Central memory CD8-positive, alpha-beta T cell (primary cell): ENCODE data around the gene MED20.
"Not testable (repeated sequence)": the region's sequence is repeated elsewhere in the genome, so short reads cannot be mapped to it uniquely, and the experiment has no call there.

Source experiments
- ATAC-seq: fragments of 150-1000 bp; cut with Tn5 transposase; replicated peaks from 2 replicates; pipeline ENCODE4 v1.10.0; 2022; ENCODE audit warnings: mild to moderate bottlenecking, moderate FRiP score, moderate number of reproducible peaks; ENCODE audit not compliant: poor library complexity, severe bottlenecking; ENCODE audit errors: extremely low read depth
- DNase-seq, 2 donors: peaks; one replicate each; pipeline ENCODE4 v3.0.0; 2021; ENCODE audit warnings: low spot score in 2 of 2
- H3K27ac Mint-ChIP-seq: one replicate; pipeline ENCODE4 v1.8.0; 2022; ENCODE audit warnings: low read depth, mild to moderate bottlenecking, moderate library complexity, mixed read lengths
- H3K27me3 Mint-ChIP-seq: one replicate; pipeline ENCODE4 v1.8.0; 2022; ENCODE audit warnings: mixed read lengths
- H3K36me3 Mint-ChIP-seq: one replicate; pipeline ENCODE4 v1.8.0; 2022; ENCODE audit warnings: mild to moderate bottlenecking, moderate library complexity, mixed read lengths; ENCODE audit not compliant: insufficient read depth
- H3K4me1 Mint-ChIP-seq: one replicate; pipeline ENCODE4 v1.8.0; 2022; ENCODE audit warnings: mixed read lengths
- H3K4me3 Mint-ChIP-seq: one replicate; pipeline ENCODE4 v1.8.0; 2022; ENCODE audit warnings: mild to moderate bottlenecking, moderate library complexity, mixed read lengths
- H3K9me3 Mint-ChIP-seq: one replicate; pipeline ENCODE4 v1.8.0; 2022; ENCODE audit warnings: mixed read lengths

Gene MED20

DNA sequence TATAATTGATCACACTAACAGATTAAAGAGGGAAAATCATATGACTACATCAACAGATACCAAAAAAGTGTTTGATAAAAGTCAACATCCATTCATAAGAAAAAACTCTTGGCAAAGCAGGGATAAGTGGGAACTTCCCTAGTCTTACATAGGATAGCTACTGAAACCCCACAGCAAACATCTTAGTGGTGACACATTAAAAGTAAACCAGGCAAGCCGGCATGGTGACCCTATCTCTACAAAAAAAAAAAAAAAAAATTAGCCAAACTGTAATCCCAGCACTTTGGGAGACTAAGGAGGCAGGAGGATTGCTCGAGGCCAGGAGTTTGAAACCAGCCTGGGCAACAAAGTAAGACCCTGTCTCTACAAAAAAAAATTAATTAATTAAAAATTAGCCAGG, 34.5 kb upstream of the MED20 start:
- no peak overlapping the region for H3K4me3 Mint-ChIP-seq
- DNase-seq (no peak), ATAC-seq (no peak)
- H3K36me3 Mint-ChIP-seq, result peaks cover 34% of the 10 kb centered on the region
- no peaks in the 10 kb centered on the region for H3K9me3 Mint-ChIP-seq
- no peaks in the 10 kb centered on the region for H3K27me3 Mint-ChIP-seq
- H3K27ac Mint-ChIP-seq, result no peak overlapping the region
- peaks cover 65% of the 10 kb centered on the region for H3K4me1 Mint-ChIP-seq

DNA sequence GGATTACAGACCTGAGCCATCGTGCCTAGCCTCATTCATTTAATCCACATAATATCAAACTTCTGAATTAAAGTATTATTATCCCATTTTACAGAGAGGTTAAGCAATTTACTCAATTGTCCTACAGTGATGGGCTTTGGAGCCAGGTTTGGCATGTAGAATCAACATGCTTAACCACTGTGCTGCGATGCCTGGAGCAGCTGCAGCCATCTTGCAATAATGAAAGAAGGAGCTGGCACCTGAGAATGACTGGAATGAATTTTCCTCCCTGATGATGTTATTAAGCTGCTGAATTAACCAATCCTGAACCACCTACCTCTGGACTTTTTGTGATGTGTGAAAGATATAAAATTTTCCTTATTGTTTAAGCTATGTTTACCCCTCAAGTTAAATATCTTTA, 33.7 kb upstream of the MED20 start:
- ATAC-seq (no peak), DNase-seq (no peak)
- peaks cover 37% of the 10 kb centered on the region for H3K36me3 Mint-ChIP-seq
- H3K4me1 Mint-ChIP-seq, result peaks cover 64% of the 10 kb centered on the region
- no peak overlapping the region for H3K27ac Mint-ChIP-seq
- H3K9me3 Mint-ChIP-seq, result no peaks in the 10 kb centered on the region
- H3K4me3 Mint-ChIP-seq, result no peak overlapping the region
- no peaks in the 10 kb centered on the region for H3K27me3 Mint-ChIP-seq

DNA sequence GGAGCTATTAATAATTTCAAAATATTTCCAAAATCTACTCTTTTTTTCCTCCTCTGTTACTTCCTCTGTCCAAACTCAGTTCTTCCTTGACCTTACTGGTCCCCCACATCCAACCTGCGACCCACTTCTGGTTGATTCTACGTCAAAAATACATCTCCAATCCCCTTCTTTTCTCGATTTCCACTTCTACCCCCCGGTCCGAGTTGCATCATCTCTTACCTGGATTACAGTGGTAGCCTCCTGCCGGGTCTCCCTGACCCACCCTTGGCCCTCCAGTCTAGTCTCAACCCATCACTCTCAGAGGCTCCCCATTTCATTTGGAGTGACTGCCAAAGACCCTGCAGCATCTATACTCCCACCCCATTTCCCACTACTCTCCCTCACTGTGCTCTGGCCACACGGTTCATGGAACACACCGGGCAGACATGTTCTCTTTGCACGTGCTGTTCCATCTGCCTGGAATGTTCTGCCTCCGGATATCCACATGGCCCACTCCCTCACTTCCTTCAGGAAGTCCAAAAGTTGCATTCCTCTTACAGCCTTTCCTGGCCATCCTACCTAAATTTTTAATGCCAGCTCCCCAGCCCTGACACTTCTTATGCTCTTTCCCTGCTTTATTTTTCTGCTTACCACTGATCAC, 26.8 kb upstream of the MED20 start:
- peaks cover 20% of the 10 kb centered on the region for H3K36me3 Mint-ChIP-seq
- H3K4me1 Mint-ChIP-seq, result peaks cover 41% of the 10 kb centered on the region
- H3K27me3 Mint-ChIP-seq, result no peaks in the 10 kb centered on the region
- peak overlapping the region; percentile 8 for H3K4me3 Mint-ChIP-seq
- DNase-seq (no peak), ATAC-seq (no peak)
- H3K9me3 Mint-ChIP-seq, result no peaks in the 10 kb centered on the region
- peak overlapping the region; percentile 86 for H3K27ac Mint-ChIP-seq

DNA sequence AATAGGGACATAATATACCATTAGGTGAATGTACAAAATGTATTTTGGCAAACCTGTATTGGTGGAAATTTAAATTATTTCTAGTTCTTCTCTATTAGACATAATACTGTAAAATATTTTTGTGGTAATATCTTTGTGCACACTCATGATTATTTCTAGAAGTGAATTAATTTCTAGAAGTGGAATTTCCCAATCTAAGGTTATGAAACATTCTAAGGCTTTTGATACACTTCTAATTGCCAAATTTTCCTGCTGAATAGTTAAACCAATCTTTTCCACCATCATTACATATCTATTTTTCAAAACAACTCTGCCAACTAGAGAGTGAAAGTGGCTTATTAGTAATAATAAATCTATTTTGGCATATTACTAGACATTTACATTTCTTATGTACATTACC, 22.5 kb upstream of the MED20 start:
- Mint-ChIP-seq H3K27ac (no peak overlapping the region), H3K4me1 (peaks cover 53% of the 10 kb centered on the region), H3K4me3 (no peak overlapping the region), H3K27me3 (no peaks in the 10 kb centered on the region), H3K9me3 (no peaks in the 10 kb centered on the region), H3K36me3 (peaks cover 31% of the 10 kb centered on the region)
- no peak for DNase-seq
- no peak for ATAC-seq

DNA sequence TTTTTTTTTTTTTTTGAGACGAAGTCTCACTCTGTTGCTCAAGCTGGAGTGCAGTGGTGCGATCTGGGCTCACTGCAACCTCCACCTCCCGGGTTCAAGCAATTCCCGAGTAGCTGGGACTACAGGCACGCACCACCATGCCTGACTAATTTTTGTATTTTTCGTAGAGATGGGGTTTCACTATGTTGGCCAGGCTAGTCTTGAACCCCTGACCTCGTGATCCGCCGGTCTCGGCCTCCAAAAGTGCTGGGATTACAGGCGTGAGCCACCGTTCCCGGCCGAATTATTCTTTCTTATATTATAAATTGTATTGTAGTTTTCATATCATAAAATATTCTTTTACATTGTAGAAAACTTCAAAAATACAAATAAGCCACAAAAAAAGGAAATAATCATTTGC, 21.9 kb upstream of the MED20 start:
- peak overlapping the region; percentile 95 for H3K4me3 Mint-ChIP-seq
- H3K27ac Mint-ChIP-seq, ATAC-seq, DNase-seq, H3K9me3 Mint-ChIP-seq, H3K27me3 Mint-ChIP-seq: not testable (repeated sequence)
- peaks cover 55% of the 10 kb centered on the region for H3K4me1 Mint-ChIP-seq
- peaks cover 30% of the 10 kb centered on the region for H3K36me3 Mint-ChIP-seq

DNA sequence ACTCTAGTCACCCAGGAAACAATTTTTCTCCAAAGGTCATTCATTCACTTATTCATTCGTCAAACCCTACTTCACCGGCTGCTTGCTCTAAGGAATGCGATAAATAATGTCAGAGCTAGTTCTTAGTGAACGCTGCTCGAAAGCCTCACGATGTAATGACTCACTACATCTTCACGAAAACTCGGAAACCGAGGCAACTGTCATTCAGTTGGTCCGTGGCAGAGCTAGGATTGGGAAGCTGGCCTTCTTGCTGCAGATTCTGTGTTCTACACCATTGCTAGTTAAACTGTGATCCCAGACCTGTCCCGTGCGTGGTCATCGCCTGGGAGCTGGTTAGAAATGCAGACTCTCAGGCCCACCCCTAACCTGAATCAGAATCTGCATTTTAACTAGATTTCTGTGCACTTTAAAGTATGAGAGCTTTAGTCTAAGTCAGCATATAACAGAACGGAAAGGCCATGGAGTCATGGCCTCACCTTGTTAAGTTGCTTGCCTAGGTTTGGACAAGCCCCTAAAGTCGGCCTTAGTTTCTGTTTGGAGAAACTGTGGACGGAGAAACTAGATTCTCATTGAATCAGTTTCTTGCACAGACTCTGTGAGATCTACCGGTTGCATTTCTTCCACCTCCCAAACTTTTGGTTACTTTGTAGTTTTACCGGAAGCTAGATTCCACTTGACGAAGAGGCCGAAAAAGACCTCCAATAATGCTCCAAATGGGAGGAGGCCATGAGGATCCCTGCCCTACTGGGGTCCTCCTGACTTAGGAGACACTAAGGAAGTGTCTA, 21.3 kb upstream of the MED20 start:
- ATAC-seq, result peak; percentile 26
- Mint-ChIP-seq H3K9me3 (no peaks in the 10 kb centered on the region), H3K4me1 (peaks cover 55% of the 10 kb centered on the region), H3K4me3 (peak overlapping the region; percentile 95), H3K36me3 (peaks cover 32% of the 10 kb centered on the region), H3K27ac (peak overlapping the region; percentile 77), H3K27me3 (no peaks in the 10 kb centered on the region)
- DNase-seq, result no peak

DNA sequence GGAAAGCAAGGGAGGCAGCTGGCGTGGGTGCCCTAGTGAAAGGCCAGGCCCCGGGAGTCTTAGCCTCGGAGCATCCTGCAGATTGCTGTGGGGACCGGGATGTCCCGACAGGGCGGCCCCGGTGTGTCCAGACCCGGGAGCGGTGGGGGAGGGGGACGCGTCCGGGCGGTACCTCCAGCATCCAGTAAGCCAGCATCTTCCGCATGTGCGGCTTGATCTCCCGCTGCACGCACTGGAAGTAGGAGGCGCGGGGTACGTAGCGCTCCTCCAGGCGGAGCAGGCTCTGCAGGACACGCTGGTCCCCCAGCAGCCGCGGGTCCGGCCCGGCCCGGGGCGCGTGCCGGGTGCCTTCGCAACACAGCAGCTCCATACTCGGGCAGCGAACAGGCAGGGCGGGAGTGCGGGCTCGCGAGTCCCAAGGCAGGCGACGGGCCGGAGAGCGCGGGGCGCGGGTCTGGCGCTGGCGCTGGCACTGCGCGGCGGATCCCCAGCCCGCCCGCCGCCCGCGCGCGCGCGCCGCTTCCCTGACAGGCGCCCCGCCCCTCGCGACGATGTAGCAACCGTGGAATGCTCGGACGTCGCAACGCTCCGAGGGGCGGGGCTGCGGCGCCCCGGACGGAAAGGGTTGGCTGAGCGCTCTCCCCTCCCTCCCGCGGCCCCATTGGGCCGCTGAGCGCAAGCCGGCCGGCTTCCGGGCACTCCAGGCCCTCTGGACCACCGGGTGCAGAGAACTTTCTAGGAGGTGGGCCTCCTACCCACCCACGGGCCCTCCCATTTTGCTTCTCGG, 20.5 kb upstream of the MED20 start, which contains the start of gene CCND3:
CCND3 (minus strand) TSS at position 529 of the 787 bp plus-strand sequence; CDS start at position 370, 159 bp downstream.
- H3K27ac Mint-ChIP-seq, result peak within 1 kb of the TSS; percentile 92
- peaks cover 60% of the 10 kb centered on the region for H3K4me1 Mint-ChIP-seq
- no peaks in the 10 kb centered on the region for H3K27me3 Mint-ChIP-seq
- peaks cover 36% of the 10 kb centered on the region for H3K36me3 Mint-ChIP-seq
- DNase-seq (peak; percentile 65 to 67), ATAC-seq (peak; percentile 64)
- H3K4me3 Mint-ChIP-seq, result peak within 1 kb of the TSS; percentile 95
- no peaks in the 10 kb centered on the region for H3K9me3 Mint-ChIP-seq

DNA sequence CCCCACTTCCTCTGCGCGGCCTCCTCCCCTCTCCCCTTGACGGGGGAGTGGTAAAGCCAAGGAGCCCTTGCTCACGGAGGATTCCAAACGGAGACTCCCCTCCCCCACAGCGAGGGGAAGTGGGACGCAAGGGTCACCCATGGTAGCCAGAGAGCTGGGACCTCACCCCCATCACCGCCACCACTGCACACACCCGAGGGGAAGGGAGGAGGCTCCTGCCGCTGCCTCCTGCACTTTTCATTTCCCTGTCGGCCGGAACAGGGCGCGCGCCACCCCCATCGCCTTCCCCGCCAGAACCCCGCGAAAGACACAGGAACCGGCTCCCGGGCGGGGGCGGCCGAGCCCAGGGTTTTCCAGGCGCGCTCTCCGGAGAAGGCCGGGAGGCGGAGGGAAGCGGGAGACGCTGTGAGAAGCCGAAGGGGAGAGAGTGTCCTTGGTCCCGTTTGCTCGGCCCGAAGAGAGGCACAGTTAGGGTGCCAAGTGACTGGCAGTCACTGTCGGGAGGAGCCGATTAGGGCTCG, 19.9 kb upstream of the MED20 start:
- peaks cover 64% of the 10 kb centered on the region for H3K4me1 Mint-ChIP-seq
- DNase-seq (peak in 1 of 2 donors; percentile 30), ATAC-seq (peak; percentile 12)
- H3K27me3 Mint-ChIP-seq, result no peaks in the 10 kb centered on the region
- peak overlapping the region; percentile 92 for H3K27ac Mint-ChIP-seq
- peak overlapping the region; percentile 95 for H3K4me3 Mint-ChIP-seq
- H3K9me3 Mint-ChIP-seq, result no peaks in the 10 kb centered on the region
- peaks cover 42% of the 10 kb centered on the region for H3K36me3 Mint-ChIP-seq

DNA sequence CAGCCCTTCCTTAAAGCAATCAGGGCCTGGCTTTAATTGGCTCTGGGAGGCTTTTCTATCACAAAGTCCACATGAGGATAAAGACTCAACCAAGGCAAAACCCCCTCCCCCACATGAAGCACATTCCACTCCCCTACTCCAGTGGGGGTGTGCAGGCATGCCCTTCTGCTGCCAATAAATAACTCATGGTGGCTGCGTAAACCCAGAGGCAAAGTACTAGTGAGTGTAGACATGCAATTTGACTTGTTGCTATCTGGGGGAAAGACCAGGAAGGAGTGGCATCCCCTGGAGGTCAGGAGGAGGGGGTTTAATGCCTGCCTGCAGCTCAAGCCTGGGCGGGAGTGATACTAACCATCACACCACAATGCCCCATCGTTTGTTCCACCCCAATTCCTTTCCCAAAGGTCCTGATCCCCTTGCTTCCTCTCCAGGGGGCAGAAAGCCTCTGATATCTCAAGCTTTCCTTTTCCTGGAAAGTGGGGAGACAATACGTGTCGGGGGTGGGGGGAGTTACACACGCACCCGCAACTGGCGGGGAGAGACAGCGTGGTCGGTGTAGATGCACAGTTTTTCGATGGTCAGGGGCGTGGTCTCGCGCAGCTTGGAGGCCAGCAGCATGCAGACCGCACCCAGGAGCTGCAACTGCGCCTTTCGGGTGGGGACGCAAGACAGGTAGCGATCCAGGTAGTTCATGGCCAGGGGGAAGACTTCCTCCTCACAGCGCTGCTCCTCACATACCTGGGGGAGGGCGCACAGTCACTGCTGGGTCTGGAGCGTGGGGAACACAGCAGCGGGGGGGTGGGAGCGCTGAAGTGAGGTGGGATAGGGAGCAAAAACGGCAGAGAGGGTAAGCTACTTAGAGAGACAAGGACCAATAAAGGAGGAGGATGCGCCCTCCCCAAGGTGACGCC, 19.2 kb upstream of the MED20 start:
- Mint-ChIP-seq H3K9me3 (no peaks in the 10 kb centered on the region), H3K4me1 (peaks cover 67% of the 10 kb centered on the region), H3K4me3 (peak overlapping the region; percentile 95), H3K27me3 (no peaks in the 10 kb centered on the region), H3K36me3 (peaks cover 45% of the 10 kb centered on the region), H3K27ac (peak overlapping the region; percentile 92)
- ATAC-seq (no peak), DNase-seq (no peak)

DNA sequence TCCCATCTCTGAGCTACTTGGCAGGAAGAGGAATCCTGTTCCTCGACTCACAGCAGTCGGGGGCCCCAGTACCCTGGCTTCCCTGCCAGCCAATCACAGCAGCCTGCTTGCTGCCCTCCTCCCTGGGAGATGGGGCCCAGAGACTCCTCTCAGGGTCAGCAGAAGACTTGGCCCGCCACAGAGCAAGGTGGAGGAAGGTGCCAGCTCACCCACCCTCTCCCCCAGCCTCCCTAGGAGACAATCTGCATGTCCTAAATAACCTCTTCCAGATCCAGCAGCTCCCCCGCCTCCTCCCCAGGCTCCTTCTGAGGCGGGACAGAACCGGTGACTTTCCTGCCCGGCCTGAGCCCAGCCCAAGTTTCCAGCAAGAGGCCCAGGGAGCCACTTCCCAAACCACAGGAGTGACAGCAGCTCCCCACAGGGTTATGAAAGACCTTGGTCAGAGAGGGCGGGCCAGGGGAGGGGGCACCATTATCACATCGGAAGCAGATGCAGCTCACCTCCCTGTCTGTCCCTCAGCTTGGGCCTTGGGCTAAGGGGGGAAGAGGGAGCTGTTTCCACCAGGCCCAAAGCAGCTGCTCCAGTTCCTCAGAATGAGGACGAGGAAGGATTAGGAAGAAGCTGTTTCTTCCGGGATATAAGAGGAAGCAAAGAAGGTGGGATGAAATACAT, 18.4 kb upstream of the MED20 start:
- Mint-ChIP-seq H3K36me3 (peaks cover 52% of the 10 kb centered on the region), H3K27ac (peak overlapping the region; percentile 92), H3K4me3 (peak overlapping the region; percentile 95), H3K9me3 (no peaks in the 10 kb centered on the region), H3K4me1 (peaks cover 75% of the 10 kb centered on the region), H3K27me3 (no peaks in the 10 kb centered on the region)
- DNase-seq (no peak), ATAC-seq (no peak)

DNA sequence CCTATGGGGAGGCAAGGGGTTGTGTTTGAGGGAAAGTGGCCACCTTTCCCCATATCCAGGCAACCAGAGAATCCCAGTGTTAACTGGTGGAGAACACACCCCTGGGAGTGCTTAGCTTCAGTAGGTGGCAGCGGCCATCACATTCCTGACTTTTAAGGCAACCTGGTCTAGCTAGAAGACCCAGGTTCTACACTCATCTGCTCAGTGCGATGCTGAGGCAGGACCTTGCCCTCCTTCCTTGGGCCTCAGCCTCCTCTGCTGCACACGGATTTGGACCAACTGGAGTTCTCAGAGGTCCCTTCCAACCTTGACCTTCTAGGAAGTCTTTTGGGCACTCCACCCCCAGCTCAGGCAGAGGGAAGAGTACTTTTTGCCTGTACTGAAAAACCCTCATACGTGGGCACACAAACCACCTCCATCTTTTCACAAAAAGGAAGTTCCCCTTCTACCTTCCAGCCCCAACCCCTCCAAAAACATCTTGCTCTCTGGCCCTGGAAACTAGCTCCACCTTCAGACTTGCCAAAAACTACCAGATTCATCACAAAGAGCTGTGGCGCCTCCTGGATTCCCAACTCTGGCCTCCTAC, 17.7 kb upstream of the MED20 start:
- no peak for ATAC-seq

More for the DNA sequence above, 17.7 kb upstream of the MED20 start:
- H3K4me1 Mint-ChIP-seq, result peaks cover 77% of the 10 kb centered on the region
- H3K27ac Mint-ChIP-seq, result peak overlapping the region; percentile 92
- H3K9me3 Mint-ChIP-seq, result no peaks in the 10 kb centered on the region
- no peaks in the 10 kb centered on the region for H3K27me3 Mint-ChIP-seq
- DNase-seq, result no peak
- peak overlapping the region; percentile 95 for H3K4me3 Mint-ChIP-seq
- peaks cover 57% of the 10 kb centered on the region for H3K36me3 Mint-ChIP-seq
